Measurements from ENCODE around the gene EPB41L4A. TPM values are rescaled to one million over a fixed set of nuclear protein-coding genes. Genes with fewer than 3 reads are reported as not detected.
"Not testable (repeated sequence)": the region's sequence is repeated elsewhere in the genome, so short reads cannot be mapped to it uniquely, and the experiment has no call there.

EPB41L4A gene
- total RNA-seq, 1 experiment from 2014 or later: 28.6 TPM

GRCh38 chr5:112403069-112403468, 16.0 kb downstream of the EPB41L4A start:
- no peaks in the 10 kb centered on the region for H3K27me3 Mint-ChIP-seq (ENCODE audit: unreplicated experiment)
- CTCF ChIA-PET: interaction anchor here (0.7 kb wide), 1 partner anchor 260 kb away, joined by 3 read pairs; no protein-coding TSS in a partner anchor
- BruUV-seq (replicated peaks): no TSS peak

GRCh38 chr5:112401924-112402323, 17.2 kb downstream of the EPB41L4A start:
- CTCF ChIA-PET: no interaction called here
- Mint-ChIP-seq H3K27ac (ENCODE audit: unreplicated experiment) (no peak overlapping the region), H3K4me1 (ENCODE audit: low read depth, unreplicated experiment) (peaks cover 6% of the 10 kb centered on the region), H3K36me3 (ENCODE audit: insufficient read depth, unreplicated experiment) (no peaks in the 10 kb centered on the region), H3K4me3 (ENCODE audit: low read depth, unreplicated experiment) (no peak overlapping the region), H3K27me3 (ENCODE audit: unreplicated experiment) (no peaks in the 10 kb centered on the region), H3K9me3 (ENCODE audit: low read depth, unreplicated experiment) (no peaks in the 10 kb centered on the region)
- BruUV-seq (replicated peaks): no TSS peak
- no peak for DNase-seq
- TF ChIP-seq CTCF (IDR thresholded peaks at IDR 0.05; ENCODE audit: unreplicated experiment): no peak
- intact Hi-C loops (cut with micrococcal nuclease; ENCODE audit: unreplicated experiment): no loop called here

More at GRCh38 chr5:112403069-112403468, 16.0 kb downstream of the EPB41L4A start:
- DNase-seq: no peak
- H3K36me3 Mint-ChIP-seq (ENCODE audit: insufficient read depth, unreplicated experiment): no peaks in the 10 kb centered on the region
- H3K9me3 Mint-ChIP-seq (ENCODE audit: low read depth, unreplicated experiment): no peaks in the 10 kb centered on the region
- intact Hi-C loops (cut with micrococcal nuclease; ENCODE audit: unreplicated experiment): no loop called here
- H3K27ac Mint-ChIP-seq (ENCODE audit: unreplicated experiment): no peak overlapping the region
- peaks cover 15% of the 10 kb centered on the region for H3K4me1 Mint-ChIP-seq (ENCODE audit: low read depth, unreplicated experiment)
- H3K4me3 Mint-ChIP-seq (ENCODE audit: low read depth, unreplicated experiment): no peak overlapping the region
- TF ChIP-seq CTCF (IDR thresholded peaks at IDR 0.05; ENCODE audit: unreplicated experiment): no peak

- H3K9me3 Mint-ChIP-seq (ENCODE audit: low read depth, unreplicated experiment): no peaks in the 10 kb centered on the region
- BruUV-seq (replicated peaks): no TSS peak
- DNase-seq: no peak
Measured at GRCh38 chr5:112397690-112398089, 21.4 kb downstream of the EPB41L4A start.

GRCh38 chr5:112396430-112396829, 22.6 kb downstream of the EPB41L4A start:
- CTCF ChIA-PET: no interaction called here
- Mint-ChIP-seq H3K27me3 (ENCODE audit: unreplicated experiment) (no peaks in the 10 kb centered on the region), H3K27ac (ENCODE audit: unreplicated experiment) (no peak overlapping the region), H3K4me1 (ENCODE audit: low read depth, unreplicated experiment) (peaks cover 2% of the 10 kb centered on the region), H3K9me3 (ENCODE audit: low read depth, unreplicated experiment) (no peaks in the 10 kb centered on the region), H3K36me3 (ENCODE audit: insufficient read depth, unreplicated experiment) (peaks cover 4% of the 10 kb centered on the region), H3K4me3 (ENCODE audit: low read depth, unreplicated experiment) (no peak overlapping the region)
- TF ChIP-seq CTCF (IDR thresholded peaks at IDR 0.05; ENCODE audit: unreplicated experiment): no peak
- BruUV-seq (replicated peaks): no TSS peak
- intact Hi-C loops (cut with micrococcal nuclease; ENCODE audit: unreplicated experiment): no loop called here
- no peak for DNase-seq

More at GRCh38 chr5:112397690-112398089, 21.4 kb downstream of the EPB41L4A start:
- intact Hi-C loops (cut with micrococcal nuclease; ENCODE audit: unreplicated experiment): no loop called here
- no peak overlapping the region for H3K27ac Mint-ChIP-seq (ENCODE audit: unreplicated experiment)
- CTCF ChIA-PET: interaction anchor here (1.5 kb wide), 1 partner anchor 22 kb away, joined by 3 read pairs; the partner anchor contains the start of gene EPB41L4A
- H3K4me1 Mint-ChIP-seq (ENCODE audit: low read depth, unreplicated experiment): no peaks in the 10 kb centered on the region
- H3K27me3 Mint-ChIP-seq (ENCODE audit: unreplicated experiment): no peaks in the 10 kb centered on the region
- H3K4me3 Mint-ChIP-seq (ENCODE audit: low read depth, unreplicated experiment): no peak overlapping the region
- no peak for TF ChIP-seq CTCF (IDR thresholded peaks at IDR 0.05; ENCODE audit: unreplicated experiment)
- H3K36me3 Mint-ChIP-seq (ENCODE audit: insufficient read depth, unreplicated experiment): peaks cover 4% of the 10 kb centered on the region

GRCh38 chr5:112395299-112395698, 23.8 kb downstream of the EPB41L4A start:
- intact Hi-C loops (cut with micrococcal nuclease; ENCODE audit: unreplicated experiment); H3K9me3 Mint-ChIP-seq (ENCODE audit: low read depth, unreplicated experiment); CTCF ChIA-PET; BruUV-seq (replicated peaks); DNase-seq; H3K4me3 Mint-ChIP-seq (ENCODE audit: low read depth, unreplicated experiment); H3K36me3 Mint-ChIP-seq (ENCODE audit: insufficient read depth, unreplicated experiment); H3K27ac Mint-ChIP-seq (ENCODE audit: unreplicated experiment); H3K27me3 Mint-ChIP-seq (ENCODE audit: unreplicated experiment): not testable (repeated sequence)
- peaks cover 13% of the 10 kb centered on the region for H3K4me1 Mint-ChIP-seq (ENCODE audit: low read depth, unreplicated experiment)
